CD14-positive monocyte (primary cell): ENCODE measurements around the gene TRAPPC12. TPM values are rescaled to one million over a fixed set of nuclear protein-coding genes. Genes with fewer than 3 reads are reported as not detected.
A peak's percentile ranks its signal among the peaks of the same experiment; 100 is the strongest.

Source experiments
- DNase-seq, 3 donors: peaks; one replicate each; pipeline ENCODE4 v3.0.0-alpha.2; 2011 to 2022
- H2AFZ ChIP-seq: 2 replicates; pipeline ENCODE4 v1.6.0; 2012; ENCODE audit warnings: mild to moderate bottlenecking, low read depth, low read length, inconsistent platforms; ENCODE audit not compliant: insufficient read depth, poor library complexity, severe bottlenecking
- H3K27ac ChIP-seq, 2 donors: 1 replicate in 1 of 2; 2 replicates in 1 of 2; pipeline ENCODE4 v1.5.1; 2012 to 2013; ENCODE audit warnings: low read length in 2 of 2, control low read depth in 1 of 2, inconsistent platforms in 1 of 2, low read depth in 1 of 2, mild to moderate bottlenecking in 1 of 2
- H3K27me3 ChIP-seq, 2 donors: one replicate each; pipeline versions ENCODE4 v1.6.0 to v1.6.1; 2011 to 2013; ENCODE audit warnings: low read length in 2 of 2; ENCODE audit not compliant: control insufficient read depth in 2 of 2, insufficient read depth in 2 of 2
- H3K36me3 ChIP-seq, 2 donors: replicated peaks in 1 of 2; 1 replicate in 1 of 2; 2 replicates in 1 of 2; pipeline versions ENCODE4 v1.5.1 to v1.6.1; 2012 to 2013; ENCODE audit warnings: low read length in 2 of 2, control low read depth in 1 of 2, inconsistent platforms in 1 of 2, mild to moderate bottlenecking in 1 of 2; ENCODE audit not compliant: insufficient read depth in 2 of 2, control insufficient read depth in 1 of 2
- H3K4me1 ChIP-seq, 2 donors: 1 replicate in 1 of 2; 2 replicates in 1 of 2; pipeline versions ENCODE4 v1.5.1 to v1.6.1; 2012 to 2013; ENCODE audit warnings: low read length in 2 of 2, control low read depth in 1 of 2, inconsistent platforms in 1 of 2, mild to moderate bottlenecking in 1 of 2, moderate library complexity in 1 of 2; ENCODE audit not compliant: insufficient read depth in 2 of 2, control insufficient read depth in 1 of 2
- H3K4me2 ChIP-seq: replicated peaks from 2 replicates; pipeline ENCODE3; 2012; ENCODE audit warnings: low read length, moderate library complexity, mild to moderate bottlenecking; ENCODE audit not compliant: poor library complexity, severe bottlenecking; ENCODE audit errors: extremely low read depth
- H3K4me3 ChIP-seq, 3 experiments: fragments of 200-600 bp in 1 of 3; sonication (generic) in 1 of 3; replicated peaks in 1 of 3; 1 replicate in 2 of 3; 2 replicates in 1 of 3; pipeline ENCODE4 v1.5.1; 2011 to 2013; ENCODE audit warnings: low read length in 3 of 3, mild to moderate bottlenecking in 3 of 3, control low read depth in 2 of 3, low read depth in 2 of 3, inconsistent platforms in 1 of 3, moderate library complexity in 1 of 3
- H3K79me2 ChIP-seq: 2 replicates; pipeline ENCODE4 v1.6.0; 2012; ENCODE audit warnings: mild to moderate bottlenecking, control low read depth, inconsistent platforms, low read length, moderate library complexity; ENCODE audit not compliant: insufficient read depth
- H3K9ac ChIP-seq: 2 replicates; pipeline ENCODE4 v1.6.0; 2017; ENCODE audit warnings: low read length, mild to moderate bottlenecking; ENCODE audit not compliant: insufficient read depth, poor library complexity, severe bottlenecking
- H3K9me3 ChIP-seq, 2 donors: replicated peaks in 1 of 2; 1 replicate in 1 of 2; 2 replicates in 1 of 2; pipeline versions ENCODE4 v1.5.1 to v1.6.1; 2012 to 2013; ENCODE audit warnings: low read length in 2 of 2, control low read depth in 1 of 2; ENCODE audit not compliant: control insufficient read depth in 1 of 2, insufficient read depth in 1 of 2
- H4K20me1 ChIP-seq: 2 replicates; pipeline ENCODE4 v1.6.0; 2012; ENCODE audit warnings: mild to moderate bottlenecking, low read length, control low read depth, moderate library complexity; ENCODE audit not compliant: insufficient read depth
- H3K27ac Mint-ChIP-seq, 7 donors: one replicate each; pipeline ENCODE4 v1.8.0; 2020; ENCODE audit warnings: mild to moderate bottlenecking in 7 of 7, mixed read lengths in 7 of 7, moderate library complexity in 6 of 7, inconsistent platforms in 2 of 7
- H3K27me3 Mint-ChIP-seq, 3 donors: one replicate each; pipeline ENCODE4 v1.8.0; 2021 to 2022; ENCODE audit warnings: low read depth in 3 of 3, mild to moderate bottlenecking in 3 of 3, mixed read lengths in 3 of 3, moderate library complexity in 3 of 3, inconsistent platforms in 1 of 3
- H3K36me3 Mint-ChIP-seq, 2 donors: one replicate each; pipeline ENCODE4 v1.8.0; 2020; ENCODE audit warnings: mixed read lengths in 2 of 2, inconsistent platforms in 1 of 2, mild to moderate bottlenecking in 1 of 2
- H3K4me1 Mint-ChIP-seq: one replicate; pipeline ENCODE4 v1.8.0; 2020; ENCODE audit warnings: mild to moderate bottlenecking, mixed read lengths
- H3K4me3 Mint-ChIP-seq, 2 donors: one replicate each; pipeline ENCODE4 v1.8.0; 2020; ENCODE audit warnings: mild to moderate bottlenecking in 2 of 2, mixed read lengths in 2 of 2, moderate library complexity in 1 of 2
- H3K9me3 Mint-ChIP-seq, 7 donors: one replicate each; pipeline ENCODE4 v1.8.0; 2020 to 2022; ENCODE audit warnings: mixed read lengths in 7 of 7, mild to moderate bottlenecking in 6 of 7, moderate library complexity in 6 of 7, inconsistent platforms in 2 of 7
- WGBS: methylation state at CpG from one replicate; pipeline ENCODE4 v1.1.5; 2013; ENCODE audit warnings: missing lambda C conversion rate; ENCODE audit not compliant: insufficient coverage; 5-methylcytosine and 5-hydroxymethylcytosine counted together
- intact Hi-C, 2 donors: fragments of 100-400 bp; cut with micrococcal nuclease; formaldehyde crosslinking; loops; one replicate each; pipeline versions ENCODE4 v1.15.0 to v1.15.1; 2023
- polyA plus RNA-seq, 3 donors: library from polyadenylated mRNA; depleted of rRNA in 1 of 3; unstranded in 2 of 3; stranded (reverse) in 1 of 3; fragments of 300-500 nt in 2 of 3; fragments of >200 nt in 1 of 3; fragmentation: Illumina TruSeq in 2 of 3; gene quantifications; 1 replicate in 2 of 3; 2 replicates in 1 of 3; pipeline ENCODE4 v1.2.3, GENCODE V29; 2012 to 2021
- TF ChIP-seq, protein P1 (sequence below): fragments of 200-600 bp; IDR thresholded peaks from one replicate; pipeline ENCODE4 v1.8.0; 2022; ENCODE audit warnings: antibody characterized with exemption, mild to moderate bottlenecking

The TRAPPC12 gene
- polyA plus RNA-seq, 3 donors: 26.6 to 72.1 (median 44.7) TPM

DNA sequence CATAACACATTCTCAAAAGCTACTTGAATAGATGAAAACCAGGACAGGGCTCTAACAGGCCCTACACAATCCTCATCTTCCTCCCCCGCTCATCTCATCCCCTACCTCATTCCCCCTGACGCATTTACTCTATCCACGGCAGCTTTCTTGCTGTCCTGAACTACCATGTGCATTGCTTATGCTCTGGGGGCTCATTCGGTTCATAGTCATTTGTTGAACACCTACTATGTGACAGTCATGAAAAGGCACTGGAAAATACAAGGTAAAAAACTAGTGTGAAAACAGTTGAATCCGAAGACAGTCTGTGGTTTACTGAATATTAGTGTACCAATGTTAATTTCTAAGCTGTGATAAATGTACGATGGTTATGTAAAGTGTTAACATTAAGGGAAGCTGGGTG, 2.7 kb upstream of the TRAPPC12 start:
- TF ChIP-seq, protein P1, sequence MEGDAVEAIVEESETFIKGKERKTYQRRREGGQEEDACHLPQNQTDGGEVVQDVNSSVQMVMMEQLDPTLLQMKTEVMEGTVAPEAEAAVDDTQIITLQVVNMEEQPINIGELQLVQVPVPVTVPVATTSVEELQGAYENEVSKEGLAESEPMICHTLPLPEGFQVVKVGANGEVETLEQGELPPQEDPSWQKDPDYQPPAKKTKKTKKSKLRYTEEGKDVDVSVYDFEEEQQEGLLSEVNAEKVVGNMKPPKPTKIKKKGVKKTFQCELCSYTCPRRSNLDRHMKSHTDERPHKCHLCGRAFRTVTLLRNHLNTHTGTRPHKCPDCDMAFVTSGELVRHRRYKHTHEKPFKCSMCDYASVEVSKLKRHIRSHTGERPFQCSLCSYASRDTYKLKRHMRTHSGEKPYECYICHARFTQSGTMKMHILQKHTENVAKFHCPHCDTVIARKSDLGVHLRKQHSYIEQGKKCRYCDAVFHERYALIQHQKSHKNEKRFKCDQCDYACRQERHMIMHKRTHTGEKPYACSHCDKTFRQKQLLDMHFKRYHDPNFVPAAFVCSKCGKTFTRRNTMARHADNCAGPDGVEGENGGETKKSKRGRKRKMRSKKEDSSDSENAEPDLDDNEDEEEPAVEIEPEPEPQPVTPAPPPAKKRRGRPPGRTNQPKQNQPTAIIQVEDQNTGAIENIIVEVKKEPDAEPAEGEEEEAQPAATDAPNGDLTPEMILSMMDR: no peak
- peak overlapping the region; percentile 74 for H3K9ac ChIP-seq
- peak overlapping the region; percentile 99 for H2AFZ ChIP-seq
- Mint-ChIP-seq H3K9me3 (peaks cover 0 to 10% (median 2%) of the 10 kb centered on the region in 7 donors), H3K4me1 (peaks cover 38% of the 10 kb centered on the region), H3K36me3 (peaks cover 7 to 13% of the 10 kb centered on the region in 2 donors), H3K27me3 (no peaks in the 10 kb centered on the region), H3K27ac (peak overlapping the region in 3 of 7 donors; percentile 20 to 94 (median 88)), H3K4me3 (peak overlapping the region; percentile 91 to 95)
- H3K27ac ChIP-seq: peak overlapping the region in 1 of 2 donors; percentile 91
- H4K20me1 ChIP-seq: peaks cover 5% of the 10 kb centered on the region
- H3K4me2 ChIP-seq: peak overlapping the region; percentile 92
- H3K36me3 ChIP-seq: peaks cover 3 to 4% of the 10 kb centered on the region in 2 donors
- H3K4me3 ChIP-seq: peak overlapping the region; percentile 86 to 96 (median 91)
- intact Hi-C loops: loop anchor here (1.0 to 5.0 kb wide), 2 partner anchors 181 to 200 kb away; partner anchors contain the start of genes RPS7 (in 2 of the 2) and RNASEH1 (in 1 of the 2)
- no peaks in the 10 kb centered on the region for H3K27me3 ChIP-seq
- peaks cover 51% of the 10 kb centered on the region for H3K79me2 ChIP-seq
- 100% methylated on average over 1 of the region's 6 CpGs for WGBS
- peaks cover 36 to 41% of the 10 kb centered on the region in 2 donors for H3K4me1 ChIP-seq
- no peak for DNase-seq
- peaks cover 0 to 8% of the 10 kb centered on the region in 2 donors for H3K9me3 ChIP-seq

DNA sequence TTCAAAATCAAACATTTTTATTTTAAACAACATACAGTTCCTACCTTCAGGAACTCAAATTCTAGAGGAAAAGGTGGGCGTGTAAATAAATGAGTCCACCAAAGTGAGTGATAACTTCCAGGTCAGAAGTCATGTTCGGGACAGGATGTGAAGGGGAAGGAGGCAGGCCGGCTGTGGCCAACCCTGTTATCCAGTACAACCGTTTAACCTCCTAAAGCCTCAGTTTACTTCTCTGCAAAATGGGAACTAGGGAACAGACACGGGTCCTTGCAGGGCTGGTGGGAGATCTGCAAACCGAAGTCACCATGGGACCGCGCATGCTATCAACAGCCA, 2.2 kb upstream of the TRAPPC12 start:
- peak overlapping the region; percentile 74 for H3K9ac ChIP-seq
- peaks cover 0 to 8% of the 10 kb centered on the region in 2 donors for H3K9me3 ChIP-seq
- peaks cover 36 to 41% of the 10 kb centered on the region in 2 donors for H3K4me1 ChIP-seq
- H3K79me2 ChIP-seq: peaks cover 55% of the 10 kb centered on the region
- peaks cover 5% of the 10 kb centered on the region for H4K20me1 ChIP-seq
- peaks cover 38% of the 10 kb centered on the region for H3K4me1 Mint-ChIP-seq
- 0% methylated on average over 7 of the region's 8 CpGs for WGBS
- intact Hi-C loops: loop anchor here (1.0 to 5.0 kb wide), 2 partner anchors 181 to 200 kb away; partner anchors contain the start of genes RPS7 (in 2 of the 2) and RNASEH1 (in 1 of the 2)
- H3K27ac ChIP-seq: peak overlapping the region; percentile 82 to 91
- H3K27me3 ChIP-seq: no peaks in the 10 kb centered on the region
- DNase-seq: peak; percentile 19 to 34 (median 33)
- no peaks in the 10 kb centered on the region for H3K27me3 Mint-ChIP-seq
- H3K4me3 ChIP-seq: peak overlapping the region; percentile 86 to 96 (median 91)
- H3K4me3 Mint-ChIP-seq: peak overlapping the region; percentile 91 to 95
- H3K27ac Mint-ChIP-seq: peak overlapping the region; percentile 88 to 96 (median 91)
- H2AFZ ChIP-seq: peak overlapping the region; percentile 99
- H3K36me3 ChIP-seq: peaks cover 3 to 8% of the 10 kb centered on the region in 2 donors
- H3K4me2 ChIP-seq: peak overlapping the region; percentile 92
- peaks cover 8 to 16% of the 10 kb centered on the region in 2 donors for H3K36me3 Mint-ChIP-seq
- H3K9me3 Mint-ChIP-seq: peaks cover 0 to 10% (median 2%) of the 10 kb centered on the region in 7 donors
- TF ChIP-seq, protein P1: no peak
